CD4-positive, alpha-beta T cell treated with Interleukin-1 beta for 1 hour (primary cell): ENCODE results near the gene COPS3.

Experiments used
- DNase-seq, 2 donors: peaks; one replicate each; pipeline ENCODE4 v3.0.0-alpha.2; 2020 to 2022

Gene COPS3

DNA sequence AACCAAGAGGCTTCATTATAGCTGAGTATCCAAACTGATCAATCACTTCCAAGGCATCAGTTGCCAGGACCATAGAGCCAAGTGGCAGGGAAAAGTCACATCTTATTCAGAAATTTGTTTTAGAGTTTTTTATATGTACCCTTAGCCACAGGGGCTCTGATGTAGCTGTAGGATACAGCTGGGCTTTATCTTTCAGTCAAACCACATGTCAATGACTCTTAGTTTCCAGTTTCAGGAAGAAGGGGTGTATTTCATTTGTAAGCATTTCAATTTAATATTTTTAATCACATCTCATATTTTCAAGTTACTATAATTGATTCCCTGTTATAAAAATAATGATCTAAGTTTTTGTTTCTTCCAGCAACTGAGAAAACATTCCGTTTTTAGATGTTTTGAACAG is 41.2 kb downstream of the COPS3 start:
- no peak for DNase-seq

DNA sequence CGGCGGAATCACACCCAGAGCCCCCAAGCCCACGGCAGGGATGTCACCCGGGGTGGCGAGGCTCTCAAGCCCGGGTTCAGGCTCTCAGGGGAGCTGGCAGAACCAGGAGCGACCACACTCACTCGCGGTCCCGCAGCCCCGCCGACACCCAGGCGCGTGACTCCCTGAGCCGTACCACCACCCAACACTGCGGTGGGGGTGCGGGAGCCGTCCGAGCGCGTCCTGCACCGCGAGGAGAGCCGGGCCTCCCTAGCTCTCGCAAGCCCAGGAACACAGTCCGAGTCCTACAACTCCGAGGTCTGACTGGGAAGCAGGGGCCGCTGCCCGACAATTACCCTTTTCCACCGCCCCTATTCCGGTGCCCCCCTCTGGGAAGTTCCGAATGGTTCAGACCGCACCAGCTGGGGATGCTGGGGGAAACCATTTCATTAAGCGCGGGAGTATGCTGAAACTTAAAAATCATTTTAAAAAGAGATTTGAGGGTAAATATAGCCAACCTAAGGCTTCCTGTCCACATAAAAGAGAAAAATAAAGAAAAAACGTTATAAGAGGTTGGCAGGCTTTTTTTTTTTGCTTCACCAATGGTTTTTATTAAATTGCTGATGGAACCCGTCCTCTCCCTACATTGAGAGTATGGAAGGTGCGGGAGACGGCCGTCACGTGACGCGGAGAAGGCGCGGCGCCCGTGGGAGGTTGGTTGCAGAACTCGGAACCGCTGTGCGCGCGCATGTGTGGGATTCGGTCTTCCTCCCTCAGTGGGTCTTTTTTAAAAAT is 43.8 kb downstream of the COPS3 start, which contains the start of gene FLCN:
Gene FLCN (minus strand): TSS at position 143 of the 774 bp plus-strand sequence. CDS start 9,031 bp downstream, outside the sequence.
- DNase-seq: peak; percentile 89

DNA sequence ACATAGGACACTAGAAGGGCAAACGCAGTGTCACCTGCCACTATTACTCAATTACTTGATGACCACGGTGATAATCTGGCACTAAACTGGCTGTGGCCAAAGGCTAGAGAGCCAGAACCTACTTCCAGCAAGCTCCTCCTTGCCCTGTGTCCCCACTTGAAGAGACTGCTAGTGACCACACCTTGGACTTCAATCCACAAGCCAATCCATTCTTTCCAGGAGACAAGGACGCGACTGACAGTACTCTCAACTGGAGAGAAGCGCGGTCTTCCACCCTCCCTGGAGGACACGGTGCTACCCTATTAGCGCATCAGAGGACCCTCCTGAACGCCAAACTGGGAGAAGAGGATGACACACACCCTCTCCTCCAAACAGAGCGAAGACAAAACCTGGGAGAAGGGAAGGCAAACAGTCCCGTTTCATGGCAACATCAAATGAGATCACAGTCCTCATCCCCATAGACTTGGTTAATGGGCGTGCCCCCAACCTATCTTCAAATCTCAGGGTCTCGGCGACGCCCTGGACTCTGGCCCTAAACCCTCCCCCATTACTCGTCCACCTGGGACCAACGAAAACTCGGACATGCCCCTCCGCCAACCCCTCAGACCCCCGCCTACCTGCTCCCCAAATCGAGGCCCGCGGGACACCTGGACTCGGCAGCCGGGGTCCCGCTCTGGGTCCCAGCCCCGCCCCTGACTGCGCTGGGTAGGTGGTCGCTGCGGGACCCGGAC is 44.6 kb downstream of the COPS3 start:
- DNase-seq: no peak

DNA sequence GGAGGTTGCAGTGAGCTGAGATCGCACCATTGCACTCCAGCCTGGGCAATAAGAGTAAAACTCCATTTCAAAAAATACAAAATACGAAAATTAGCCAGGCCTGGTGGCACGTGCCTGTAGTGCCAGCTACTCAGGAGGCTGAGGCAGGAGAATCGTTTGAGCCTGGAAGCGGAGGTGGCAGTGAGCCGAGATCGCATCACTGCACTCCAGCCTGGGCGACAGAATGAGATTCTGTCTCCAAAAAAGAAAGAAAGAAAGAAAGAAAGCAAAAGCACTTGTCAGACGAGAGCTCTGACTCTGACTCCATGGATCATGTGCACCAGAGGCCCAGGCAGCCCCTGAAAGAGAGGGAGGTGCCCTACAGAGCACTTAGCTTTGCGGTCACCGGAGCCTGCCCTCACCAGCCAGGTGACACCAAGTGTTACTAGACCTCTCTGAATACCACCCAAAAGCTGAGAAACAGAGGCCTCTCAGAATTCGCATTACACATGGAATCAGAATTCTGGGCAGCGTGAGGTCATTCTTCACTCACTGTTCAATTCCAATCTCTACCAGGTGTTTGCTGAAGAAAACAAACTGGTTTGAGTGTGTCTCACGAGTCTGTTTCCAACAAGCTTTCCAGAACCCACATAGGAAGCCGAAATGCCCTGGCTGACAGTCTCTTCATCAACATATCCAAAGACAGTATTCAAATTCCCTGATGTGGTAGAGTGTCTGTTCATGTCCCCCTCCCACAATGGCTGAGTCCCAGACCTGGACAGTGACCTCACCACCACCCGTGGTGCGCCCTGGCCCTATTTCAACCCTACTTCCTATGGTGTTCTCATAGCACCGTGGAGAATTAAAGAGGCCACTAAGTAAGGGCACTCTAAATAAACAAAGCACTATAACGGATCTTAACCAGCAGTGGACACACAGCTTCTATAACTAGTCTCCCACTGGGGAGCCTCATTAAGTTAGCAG is 45.6 kb downstream of the COPS3 start:
- DNase-seq: no peak

DNA sequence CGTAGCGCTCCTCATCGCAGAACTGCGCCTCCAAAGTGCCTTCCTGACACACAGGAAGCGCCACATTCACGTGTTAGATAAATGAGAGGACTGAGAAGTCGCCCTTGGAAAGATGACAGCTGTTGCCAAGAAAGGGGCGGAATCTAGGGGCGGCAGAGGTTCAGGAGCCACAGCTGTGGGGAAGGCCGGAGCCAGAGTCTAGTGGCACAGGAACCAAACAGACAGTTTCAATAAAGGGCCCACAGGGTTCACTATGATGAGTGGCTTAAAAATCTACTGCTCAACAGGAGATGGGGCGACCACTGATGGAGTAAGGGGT is 48.8 kb downstream of the COPS3 start:
- no peak for DNase-seq

DNA sequence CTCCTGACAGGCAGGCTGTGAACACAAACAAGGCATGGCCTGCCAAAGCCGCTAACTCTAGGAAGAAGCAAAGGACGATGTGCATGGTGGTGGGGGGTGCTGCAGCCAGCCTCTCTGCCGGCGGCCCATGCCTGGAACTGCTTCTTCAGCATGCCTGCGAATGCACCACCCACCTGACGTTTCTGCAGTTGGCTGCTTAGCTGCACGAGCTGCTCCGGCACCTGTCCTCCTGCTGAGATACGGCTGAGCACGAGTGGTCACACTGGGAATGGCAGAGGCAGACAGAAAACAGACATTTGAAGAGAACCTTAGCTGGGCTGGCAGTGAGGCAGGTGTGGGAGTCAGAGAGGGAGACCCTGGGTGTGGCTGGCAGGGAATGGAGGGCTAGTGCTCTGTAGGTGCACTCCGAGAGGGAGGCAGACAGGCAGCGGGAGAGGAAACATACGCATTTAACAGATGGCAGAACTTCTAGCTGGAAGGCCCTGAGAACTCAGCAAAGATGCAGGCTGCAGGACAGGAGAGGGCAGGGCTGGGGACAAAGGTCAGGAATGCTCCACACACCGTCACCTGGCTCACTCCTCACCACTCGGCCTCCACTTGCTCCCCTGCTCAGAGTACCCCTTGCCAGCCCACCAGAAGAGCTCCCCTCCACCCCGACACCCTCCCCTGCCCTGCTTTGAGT is 49.3 kb downstream of the COPS3 start:
- DNase-seq: no peak

DNA sequence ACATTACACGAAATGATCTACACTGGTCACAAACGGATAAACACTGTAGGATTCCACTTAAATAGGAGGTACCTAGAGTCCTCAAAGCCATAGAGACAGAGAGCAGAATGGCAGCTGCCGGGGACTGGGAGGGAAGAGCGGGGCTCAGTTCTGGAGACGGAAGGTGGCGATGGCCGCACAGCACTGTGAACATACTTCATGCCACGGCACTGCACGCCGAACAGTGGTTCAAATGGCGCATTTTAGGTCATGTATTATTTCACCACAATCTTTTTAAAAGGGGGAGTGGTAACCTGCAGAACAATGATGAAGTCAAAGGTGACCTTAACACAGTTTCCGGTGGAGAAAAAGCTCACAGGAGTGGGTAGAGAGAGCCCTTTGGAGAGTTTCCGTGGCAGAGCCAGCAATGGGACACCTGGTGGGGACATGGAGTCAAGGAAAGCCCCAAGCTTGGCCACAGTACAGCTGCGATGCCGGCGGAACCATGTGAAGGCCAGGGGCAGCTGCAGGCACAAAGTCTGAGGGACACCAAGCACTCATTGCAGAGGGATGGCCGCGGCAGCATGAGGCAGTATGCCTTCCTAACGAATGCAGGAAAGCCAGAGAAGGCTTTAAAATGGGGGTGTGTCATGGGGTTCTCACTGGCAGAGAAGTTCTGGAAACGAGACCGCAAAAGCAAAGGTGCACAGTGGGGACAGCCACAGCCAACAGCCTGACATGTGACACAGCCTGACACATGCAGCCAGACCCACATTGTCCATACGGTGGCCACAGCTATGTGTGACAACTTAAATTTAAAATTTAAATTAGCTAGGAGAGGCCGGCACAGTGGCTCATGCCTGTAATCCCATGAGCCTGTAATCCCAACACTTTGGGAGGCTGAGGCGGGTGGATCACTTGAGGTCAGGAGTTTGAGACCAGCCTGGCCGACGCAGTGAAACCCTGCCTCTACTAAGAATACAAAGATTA is 51.3 kb downstream of the COPS3 start:
- no peak for DNase-seq

DNA sequence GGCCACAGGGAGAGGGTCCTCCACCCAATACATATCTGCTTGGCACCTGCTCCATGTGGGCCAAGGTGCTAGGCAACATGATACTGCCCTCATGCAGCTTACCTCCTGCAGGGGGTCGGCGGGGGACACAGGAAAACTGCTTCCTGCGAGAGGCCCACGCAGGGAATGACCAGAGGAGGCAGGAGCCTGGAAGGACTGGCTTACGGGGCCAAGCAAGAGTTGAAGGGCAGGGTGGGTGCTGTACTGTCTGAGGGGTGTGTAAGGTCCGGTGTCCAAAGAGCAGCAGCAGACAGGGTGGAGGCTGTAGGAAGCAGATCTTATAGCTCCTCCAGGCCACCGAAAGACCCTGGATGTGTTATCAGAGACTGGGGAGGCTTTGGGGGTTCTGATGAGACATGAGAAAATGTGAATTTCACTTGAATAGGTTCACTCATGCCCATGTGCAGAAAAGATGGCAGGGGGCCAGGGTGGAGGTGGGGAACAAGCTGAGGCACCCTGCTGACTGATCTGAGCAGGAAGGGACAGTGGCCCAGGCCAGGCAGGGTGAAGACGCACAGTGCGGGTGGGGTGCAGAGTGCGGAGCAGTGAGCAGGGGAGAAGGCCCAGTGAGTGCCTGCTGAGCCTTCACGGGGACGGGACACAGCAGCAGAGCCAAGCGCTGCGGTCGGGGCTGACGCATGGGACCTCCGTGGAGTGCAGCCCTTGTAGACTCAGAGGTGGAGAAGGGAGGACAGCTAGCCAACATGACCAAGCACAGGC is 52.3 kb downstream of the COPS3 start:
- DNase-seq: no peak

DNA sequence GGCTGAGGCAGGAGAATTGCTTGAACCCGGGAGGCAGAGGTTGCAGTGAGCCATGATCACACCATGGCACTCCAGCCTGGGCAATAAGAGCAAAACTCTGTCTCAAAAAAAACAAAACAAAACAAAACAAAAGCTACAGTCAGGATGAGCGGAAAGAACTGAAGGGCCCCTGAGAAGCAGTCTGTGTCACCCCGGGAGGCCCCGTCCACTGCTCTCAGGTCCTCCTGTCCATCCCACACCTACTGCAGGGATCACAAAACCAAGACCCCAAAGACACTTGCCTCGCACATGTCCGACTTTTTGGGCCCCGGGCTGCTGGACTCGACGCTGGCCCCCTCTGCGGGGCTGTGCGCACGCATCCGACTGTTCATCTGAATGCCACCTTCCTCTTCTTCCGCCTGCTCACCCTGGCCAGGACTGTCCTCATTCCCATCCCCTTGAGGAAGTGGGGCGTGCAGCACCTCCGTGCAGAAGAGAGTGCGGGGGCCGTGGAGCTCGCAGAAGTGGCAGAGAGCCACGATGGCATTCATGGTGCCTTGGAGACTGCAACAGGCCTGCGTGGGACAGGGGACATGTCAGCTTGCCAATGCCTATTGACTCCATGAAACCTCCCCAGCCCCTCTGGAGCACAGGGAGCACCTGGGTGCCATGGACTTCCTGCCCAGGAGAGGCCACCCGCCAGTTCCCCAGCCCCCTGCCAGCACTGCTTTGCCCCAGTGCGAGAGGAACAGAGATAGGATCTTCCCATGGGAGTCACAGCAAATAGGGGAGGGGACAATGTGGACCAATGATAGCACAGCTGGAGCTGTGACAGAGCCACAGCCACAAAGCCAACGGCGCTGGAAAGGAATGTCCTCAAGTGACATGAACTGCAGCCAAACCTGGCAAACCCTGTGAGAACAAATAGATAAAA is 53.2 kb downstream of the COPS3 start:
- no peak for DNase-seq

DNA sequence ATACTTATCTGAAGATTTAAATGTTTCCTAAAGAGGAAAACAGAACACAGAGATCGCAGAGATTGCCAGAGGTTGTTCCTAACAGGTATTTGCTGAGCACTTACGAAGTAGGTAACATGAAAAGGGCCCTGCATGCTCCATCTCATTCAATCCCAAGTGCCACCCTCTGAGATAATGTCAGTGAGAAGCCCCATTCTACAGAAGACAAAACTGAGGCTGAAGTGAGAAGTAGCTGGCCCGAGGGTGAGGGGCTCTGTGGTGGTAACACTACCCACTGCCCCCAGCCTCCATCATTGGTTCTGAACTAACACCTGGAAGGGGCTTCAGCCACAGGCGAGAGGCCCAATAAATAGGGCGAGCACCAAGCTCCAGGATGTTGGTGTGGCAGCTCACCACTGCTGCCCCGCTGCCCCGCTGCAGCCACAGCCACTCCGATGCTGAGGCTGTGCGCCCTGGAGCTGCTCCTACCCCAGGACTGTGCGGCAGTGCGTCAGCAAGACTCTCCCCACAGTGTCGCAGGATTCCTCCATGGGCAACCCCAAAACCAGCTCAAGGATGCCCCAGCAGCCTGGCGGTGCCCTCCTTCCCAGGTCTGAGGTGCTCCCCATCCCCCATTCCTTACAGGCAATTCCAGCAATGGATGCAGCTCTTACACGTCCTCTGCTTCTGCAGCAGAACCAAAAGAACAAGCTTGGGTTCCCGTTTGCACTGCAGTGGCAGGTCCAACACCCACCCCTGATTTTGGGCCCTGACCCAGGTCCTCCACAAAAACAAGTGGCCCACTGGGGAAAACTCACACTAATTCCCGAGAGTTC is 54.4 kb downstream of the COPS3 start:
- no peak for DNase-seq

DNA sequence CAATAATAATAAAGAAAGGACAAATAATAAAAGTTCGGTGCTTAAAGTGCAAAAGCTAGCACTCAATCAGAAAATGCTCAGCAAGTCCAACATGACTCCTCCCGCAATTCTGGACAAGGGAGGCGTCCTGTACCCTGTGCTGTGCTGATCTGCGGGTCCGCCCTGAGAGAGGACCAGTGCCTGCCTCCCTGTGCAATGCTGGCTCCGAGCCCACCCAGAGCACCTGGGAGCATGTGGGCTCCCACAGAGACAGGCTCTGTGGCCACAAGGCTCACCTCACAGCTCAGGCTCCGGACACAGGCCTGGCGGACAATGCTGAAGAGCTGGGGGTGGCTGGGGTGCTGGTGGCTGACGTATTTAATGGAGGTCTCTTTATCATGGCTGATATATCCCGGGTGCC is 55.1 kb downstream of the COPS3 start:
- no peak for DNase-seq

DNA sequence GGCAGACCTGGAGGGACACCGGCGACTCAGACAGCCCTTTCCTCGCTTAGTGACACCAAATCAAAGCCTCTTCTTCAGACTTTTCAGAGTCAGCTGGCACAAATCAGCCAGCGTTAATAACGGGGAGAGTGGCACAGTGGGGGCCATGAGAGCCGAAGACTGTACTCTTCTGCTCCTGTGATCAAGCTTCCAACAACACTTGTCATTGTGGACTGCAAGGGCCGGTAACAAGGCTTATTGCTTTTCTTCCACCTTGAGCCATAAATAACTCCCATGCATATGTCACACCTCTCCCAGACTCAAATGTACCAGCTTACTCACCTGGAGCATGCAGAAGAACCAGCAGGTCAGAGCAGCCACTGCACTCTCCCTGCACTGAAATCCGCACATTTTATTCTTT is 56.9 kb downstream of the COPS3 start:
- DNase-seq: no peak

DNA sequence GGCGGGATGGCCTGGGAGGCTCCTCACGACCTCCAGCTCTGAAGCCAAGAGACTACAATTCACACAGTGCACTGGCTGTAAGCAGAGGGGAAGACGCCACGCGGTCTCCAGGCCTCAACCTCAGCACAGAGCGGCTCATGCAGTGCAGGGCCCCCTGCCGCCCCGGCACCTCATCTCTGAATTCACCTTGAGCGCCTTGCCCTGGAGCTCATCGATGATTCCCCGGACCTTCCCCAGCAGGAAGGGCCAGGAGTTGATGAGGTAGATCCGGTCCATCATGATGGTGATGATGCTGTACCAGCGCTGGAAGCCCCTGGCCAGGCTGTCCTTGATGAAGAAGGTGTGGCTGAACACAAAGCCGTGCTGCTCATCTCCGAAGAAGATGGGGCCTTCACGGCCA is 57.3 kb downstream of the COPS3 start:
- no peak for DNase-seq

DNA sequence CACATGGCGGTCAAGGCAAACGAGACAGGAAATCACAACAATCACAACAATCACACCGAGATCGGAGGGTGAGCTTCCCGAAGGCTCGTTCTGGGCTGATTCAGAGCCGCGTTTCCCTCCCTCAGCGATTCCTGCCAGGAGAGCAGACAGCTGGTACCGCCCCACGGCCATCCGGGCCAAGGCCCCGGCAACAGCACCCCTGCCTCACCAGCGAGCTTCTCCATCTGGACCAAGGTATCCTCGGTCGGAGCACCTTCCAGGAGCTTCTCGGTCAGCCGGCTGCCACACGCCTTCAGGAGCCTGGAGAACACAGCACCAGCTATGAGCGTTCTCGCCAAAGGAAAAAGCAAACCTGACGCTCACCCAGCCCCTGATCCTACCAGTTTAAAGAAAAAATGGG is 59.7 kb downstream of the COPS3 start:
- DNase-seq: no peak

DNA sequence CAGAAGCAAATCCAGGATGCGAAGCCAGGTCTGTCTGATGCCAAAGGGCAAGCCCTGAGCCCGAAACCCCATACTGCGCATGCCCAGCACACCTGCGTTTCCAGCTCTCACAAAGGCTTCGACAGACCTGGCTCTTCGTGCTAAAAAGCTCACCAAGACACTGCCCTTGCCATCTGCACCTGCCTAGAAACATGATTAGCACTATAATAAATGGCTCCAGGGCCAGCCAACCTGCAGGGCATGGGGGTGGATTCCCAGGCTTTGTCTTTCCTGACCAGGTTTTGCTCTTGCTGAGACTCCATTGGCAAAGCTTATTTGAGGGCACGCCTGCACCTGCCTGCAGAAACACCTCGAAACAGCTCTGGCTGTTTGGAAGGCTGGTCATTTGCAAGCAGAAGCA is 60.5 kb downstream of the COPS3 start:
- DNase-seq: no peak

DNA sequence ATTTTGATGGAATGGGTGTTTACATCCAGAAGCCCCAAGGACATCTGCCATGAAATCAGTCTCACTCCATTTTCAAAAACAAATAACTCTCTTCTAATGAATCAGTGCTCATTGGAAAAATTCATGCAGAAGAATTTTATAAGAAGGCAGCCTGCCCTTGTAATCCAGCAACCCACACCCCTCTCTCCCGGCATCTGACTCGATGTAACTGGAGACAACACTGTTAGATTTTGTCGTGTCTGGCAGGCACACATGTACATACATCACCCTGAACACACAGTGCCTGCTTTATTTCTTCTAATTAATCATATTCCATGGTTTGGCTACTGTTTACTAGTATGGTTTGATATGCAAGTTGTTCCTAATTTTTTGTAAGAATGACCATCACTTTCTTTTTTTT is 63.1 kb downstream of the COPS3 start:
- no peak for DNase-seq

DNA sequence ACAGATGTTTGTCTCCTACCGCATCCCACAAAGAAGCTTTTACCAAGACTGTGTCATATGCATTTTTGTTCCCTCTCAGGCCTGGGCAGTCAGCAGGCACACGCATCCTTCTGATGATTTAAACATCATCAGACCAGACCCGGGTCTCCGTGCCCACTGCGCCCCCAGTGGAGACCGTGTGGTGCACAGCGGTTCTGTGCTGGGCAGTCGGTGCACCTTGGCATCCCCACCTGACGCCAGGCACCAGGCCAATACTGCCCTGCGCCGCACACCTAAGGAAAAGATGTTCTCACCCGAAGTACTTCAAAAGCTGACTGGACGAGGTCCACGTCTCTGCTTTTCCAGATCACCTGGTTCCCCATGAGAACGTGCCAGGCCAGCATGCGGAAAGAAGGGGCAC is 64.3 kb downstream of the COPS3 start:
- no peak for DNase-seq

DNA sequence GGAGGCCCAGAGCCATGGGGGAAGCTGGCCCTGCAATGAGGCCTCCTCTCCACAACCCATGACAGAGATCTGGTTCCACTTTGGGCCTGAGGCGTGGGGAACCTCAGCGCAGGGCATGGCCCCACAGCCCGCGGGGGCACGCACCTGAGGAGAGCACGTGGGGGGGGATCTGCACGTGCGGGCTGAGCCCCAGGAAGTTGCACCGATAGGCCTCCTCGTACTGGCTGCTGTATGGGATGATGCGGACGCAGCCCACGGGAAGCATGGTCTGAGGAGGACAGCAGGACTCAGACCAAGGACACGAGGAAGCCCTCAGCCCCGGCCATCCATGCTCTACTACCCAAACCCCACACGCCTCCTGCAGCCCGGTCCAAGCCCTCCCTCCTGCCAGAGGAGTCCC is 64.8 kb downstream of the COPS3 start:
- no peak for DNase-seq

DNA sequence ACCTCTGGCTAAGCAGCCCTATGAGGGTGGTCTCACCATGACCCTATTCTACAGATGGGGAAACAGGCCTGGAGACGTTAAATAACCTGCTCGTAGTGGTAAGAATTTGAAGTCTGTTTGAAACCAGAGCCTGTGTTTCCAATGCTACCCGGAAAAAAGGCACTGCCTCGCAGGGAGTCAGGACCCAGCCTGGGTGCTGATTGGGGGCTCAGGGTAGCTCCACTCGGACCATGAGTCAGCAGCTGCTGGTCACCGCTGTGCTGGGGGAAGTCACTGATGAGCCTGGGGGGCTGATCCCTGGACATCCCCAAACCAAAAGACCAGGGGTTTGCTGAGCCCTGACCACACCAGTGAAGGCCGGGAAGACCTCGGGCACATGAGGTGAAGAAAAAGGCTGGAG is 65.5 kb downstream of the COPS3 start:
- no peak for DNase-seq
